K562 (cell line): ENCODE results near the gene ITGAL. TPM values are rescaled to one million over a fixed set of nuclear protein-coding genes. Genes with fewer than 3 reads are reported as not detected.
A peak's percentile ranks its signal among the peaks of the same experiment; 100 is the strongest.

Experiments
- CBX2 ChIP-seq: fragments of 200-600 bp; sonication (generic); IDR thresholded peaks from one replicate; pipeline ENCODE4 v1.6.1; 2012; ENCODE audit warnings: mild to moderate bottlenecking, low read length, inconsistent platforms; ENCODE audit not compliant: insufficient read depth, poor library complexity, severe bottlenecking
- CBX5 ChIP-seq: IDR thresholded peaks from 2 replicates; pipeline ENCODE4 v1.6.1; 2014; ENCODE audit warnings: low read depth, borderline replicate concordance
- GATAD2B ChIP-seq: fragments of 450-650 bp; IDR thresholded peaks from 2 replicates; pipeline ENCODE4 v1.6.1; 2017; ENCODE audit warnings: mild to moderate bottlenecking, borderline replicate concordance
- ILF3 ChIP-seq: fragments of 450-650 bp; IDR thresholded peaks from 2 replicates; pipeline ENCODE4 v1.6.1; 2018; ENCODE audit warnings: antibody characterized with exemption, mild to moderate bottlenecking, moderate library complexity, borderline replicate concordance
- LEF1 ChIP-seq: fragments of 450-650 bp; IDR thresholded peaks from 2 replicates; pipeline ENCODE4 v1.6.1; 2016; ENCODE audit warnings: mild to moderate bottlenecking
- NFIC ChIP-seq: fragments of 450-650 bp; IDR thresholded peaks from 2 replicates; pipeline ENCODE4 v1.6.1; 2017; ENCODE audit warnings: mild to moderate bottlenecking, inconsistent platforms
- NR4A1 ChIP-seq, 2 experiments: fragments of 250-450 bp in 1 of 2; fragments of 450-650 bp in 1 of 2; sonication (Bioruptor Pico) in 1 of 2; IDR thresholded peaks; 2 replicates each; pipeline versions ENCODE4 v1.4.0 to v1.6.1; 2016 to 2020; ENCODE audit warnings: mild to moderate bottlenecking in 2 of 2, missing compliant biosample characterization in 1 of 2, missing genetic modification characterization in 1 of 2, moderate library complexity in 1 of 2
- PCBP2 ChIP-seq: fragments of 200-400 bp; formaldehyde crosslinking; IDR thresholded peaks from 2 replicates; pipeline ENCODE4 v1.6.1; 2018; ENCODE audit warnings: low read length, low read depth, mild to moderate bottlenecking, moderate library complexity; ENCODE audit not compliant: poor library complexity, severe bottlenecking
- PTTG1 ChIP-seq: fragments of 450-650 bp; IDR thresholded peaks from 2 replicates; pipeline ENCODE4 v1.6.1; 2016; ENCODE audit warnings: low read depth, mild to moderate bottlenecking, missing genetic modification characterization, missing compliant biosample characterization
- RFX5 ChIP-seq: IDR thresholded peaks from 2 replicates; pipeline ENCODE4 v1.6.1; 2011; ENCODE audit warnings: low read depth, mild to moderate bottlenecking, improper control_type of control experiment, low read length
- SAP30 ChIP-seq: fragments of 200-600 bp; sonication (generic); IDR thresholded peaks from 2 replicates; pipeline ENCODE4 v1.6.1; 2012; ENCODE audit warnings: borderline replicate concordance, low read depth, mild to moderate bottlenecking, moderate library complexity, low read length, control low read depth, inconsistent platforms; ENCODE audit not compliant: insufficient read depth, poor library complexity, severe bottlenecking
- SMAD2 ChIP-seq: fragments of 150-350 bp; IDR thresholded peaks from 2 replicates; pipeline ENCODE4 v1.6.1; 2014; ENCODE audit warnings: low read depth, mild to moderate bottlenecking, low read length
- SREBF2 ChIP-seq: sonication (generic); formaldehyde crosslinking; IDR thresholded peaks from 2 replicates; pipeline ENCODE4 v1.4.0; 2020; ENCODE audit warnings: mild to moderate bottlenecking, missing genetic modification reagents
- SRSF3 ChIP-seq: fragments of 200-400 bp; formaldehyde crosslinking; IDR thresholded peaks from 2 replicates; pipeline ENCODE4 v1.6.1; 2016; ENCODE audit warnings: mild to moderate bottlenecking, low read length, moderate library complexity; ENCODE audit not compliant: insufficient read depth
- ZFP36 ChIP-seq: fragments of 150-350 bp; IDR thresholded peaks from 2 replicates; pipeline ENCODE4 v1.6.1; 2018; ENCODE audit warnings: low read length, low read depth; ENCODE audit not compliant: partially characterized antibody
- ZNF124 ChIP-seq: sonication (generic); formaldehyde crosslinking; IDR thresholded peaks from 2 replicates; pipeline ENCODE4 v1.8.1; 2022; ENCODE audit warnings: missing genetic modification reagents
- ZNF224 ChIP-seq: sonication (generic); formaldehyde crosslinking; IDR thresholded peaks from 2 replicates; pipeline ENCODE4 v1.8.0; 2022; ENCODE audit warnings: mild to moderate bottlenecking, missing genetic modification reagents
- ZNF354B ChIP-seq: fragments of 250-450 bp; sonication (Bioruptor Pico); IDR thresholded peaks from 2 replicates; pipeline ENCODE4 v1.4.0; 2020
- ZNF384 ChIP-seq: IDR thresholded peaks from 2 replicates; pipeline ENCODE4 v1.6.1; 2012; ENCODE audit warnings: low read depth, low read length, improper control_type of control experiment
- ZNF507 ChIP-seq: conservative IDR thresholded peaks from 2 replicates; pipeline ENCODE4 v1.6.1; 2017; ENCODE audit warnings: missing genetic modification characterization, missing compliant biosample characterization
- ZNF644 ChIP-seq: fragments of 200-800 bp; sonication (Bioruptor generic); IDR thresholded peaks from 2 replicates; pipeline ENCODE4 v1.6.1; 2016; ENCODE audit warnings: low read depth, missing genetic modification characterization, missing compliant biosample characterization
- ZNF75A ChIP-seq: fragments of 450-650 bp; formaldehyde crosslinking; IDR thresholded peaks from 2 replicates; pipeline ENCODE4 v1.4.0; 2020; ENCODE audit warnings: mild to moderate bottlenecking
- ZZZ3 ChIP-seq: fragments of 450-650 bp; IDR thresholded peaks from 2 replicates; pipeline ENCODE4 v1.6.1; 2016; ENCODE audit warnings: antibody characterized with exemption, mild to moderate bottlenecking, moderate library complexity
- polyA plus RNA-seq, 8 experiments: library from polyadenylated mRNA; depleted of rRNA in 4 of 8; stranded (reverse) in 5 of 8; unstranded in 3 of 8; fragments of >200 nt; fragmentation: Nextera tagmentation in 2 of 8; fragmentation: Illumina TruSeq in 1 of 8; extraction: Ambion mirVana in 2 of 8; extraction: Trizol in 1 of 8; gene quantifications; 2 replicates each; pipeline versions ENCODE4 v1.2.1 to v1.2.3, GENCODE V29; 2011 to 2014; ENCODE audit warnings: inconsistent platforms in 1 of 8, missing spikeins in 1 of 8
- total RNA-seq, 7 experiments: library from RNA; depleted of rRNA in 6 of 7; stranded (reverse); fragments of >200 nt in 6 of 7; fragmentation: Illumina TruSeq in 2 of 7; extraction: Trizol in 2 of 7; gene quantifications; 2 replicates each; pipeline versions ENCODE4 v1.2.1 to v1.2.3, GENCODE V29; 2011 to 2021; ENCODE audit warnings: low replicate concordance in 1 of 7
- TF ChIP-seq, protein P1 (sequence below): fragments of 250-450 bp; sonication (Bioruptor Pico); IDR thresholded peaks from 2 replicates; pipeline ENCODE4 v1.8.0; 2021; ENCODE audit warnings: mild to moderate bottlenecking, moderate library complexity
- TF ChIP-seq, protein P2 (sequence below): fragments of 450-650 bp; IDR thresholded peaks from 2 replicates; pipeline ENCODE4 v1.7.1; 2018; ENCODE audit warnings: mild to moderate bottlenecking, low read depth; ENCODE audit not compliant: partially characterized antibody
- TF ChIP-seq, protein P3 (sequence below): fragments of 250-450 bp; sonication (Bioruptor Pico); IDR thresholded peaks from 2 replicates; pipeline ENCODE4 v1.9.0; 2021; ENCODE audit warnings: mild to moderate bottlenecking

Gene ITGAL
- total and polyA plus RNA-seq, 9 of the 15 experiments (the other 6 are each of a cell fraction or from before 2014, with no cell fraction given) = 0.01 to 0.53 TPM; not detected in 7

DNA sequence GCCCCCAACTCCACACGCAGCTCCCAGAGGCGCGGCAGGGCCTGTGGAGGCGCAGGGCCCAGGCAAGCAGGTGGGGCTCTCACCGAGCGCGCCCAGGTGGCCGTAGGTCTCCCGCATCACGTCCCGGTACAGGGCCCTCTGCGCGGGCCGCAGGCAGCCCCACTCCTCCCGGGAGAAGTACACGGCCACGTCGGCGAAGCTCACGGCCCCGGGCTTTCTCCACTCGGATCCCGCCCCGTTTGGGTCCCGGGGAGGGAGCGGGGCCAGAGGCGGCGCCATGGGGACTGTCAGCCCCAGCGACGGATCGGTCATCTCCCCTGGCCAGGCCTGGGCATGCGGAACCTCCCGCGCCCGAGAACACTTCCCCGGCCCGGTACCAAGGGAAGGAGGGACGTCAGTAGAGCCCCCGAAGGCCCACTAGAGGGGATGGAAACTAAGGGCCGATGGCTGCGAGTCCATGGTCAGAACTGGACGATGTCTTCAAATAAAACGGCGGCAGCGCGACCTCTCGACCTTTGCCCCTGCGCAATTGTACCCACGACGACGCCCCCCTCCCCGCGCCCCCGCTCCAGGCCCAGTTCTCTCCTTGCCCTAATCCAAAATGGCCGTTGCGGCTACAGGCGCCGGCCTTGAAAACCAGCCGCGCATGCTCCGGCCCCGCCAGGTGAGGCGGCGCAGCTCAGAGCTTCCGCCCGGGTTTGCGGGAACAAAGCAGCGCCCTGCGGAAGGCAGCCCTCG is 62.0 kb downstream of the ITGAL start, which contains the start of gene ZNF747 (continued):
- TF ChIP-seq ZFP36 = no peak
- TF ChIP-seq ZNF124 = no peak
- TF ChIP-seq ZNF75A = no peak
- TF ChIP-seq ZNF644 (tag) = no peak
- TF ChIP-seq ZZZ3 = no peak
- no peak for TF ChIP-seq PCBP2
- no peak for TF ChIP-seq GATAD2B
- TF ChIP-seq SAP30 = peak; percentile 13
- no peak for TF ChIP-seq SREBF2 (CRISPR knock-in tag)
- TF ChIP-seq CBX5 = no peak
- no peak for TF ChIP-seq RFX5
- TF ChIP-seq, protein P1, sequence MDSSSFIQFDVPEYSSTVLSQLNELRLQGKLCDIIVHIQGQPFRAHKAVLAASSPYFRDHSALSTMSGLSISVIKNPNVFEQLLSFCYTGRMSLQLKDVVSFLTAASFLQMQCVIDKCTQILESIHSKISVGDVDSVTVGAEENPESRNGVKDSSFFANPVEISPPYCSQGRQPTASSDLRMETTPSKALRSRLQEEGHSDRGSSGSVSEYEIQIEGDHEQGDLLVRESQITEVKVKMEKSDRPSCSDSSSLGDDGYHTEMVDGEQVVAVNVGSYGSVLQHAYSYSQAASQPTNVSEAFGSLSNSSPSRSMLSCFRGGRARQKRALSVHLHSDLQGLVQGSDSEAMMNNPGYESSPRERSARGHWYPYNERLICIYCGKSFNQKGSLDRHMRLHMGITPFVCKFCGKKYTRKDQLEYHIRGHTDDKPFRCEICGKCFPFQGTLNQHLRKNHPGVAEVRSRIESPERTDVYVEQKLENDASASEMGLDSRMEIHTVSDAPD (CRISPR knock-in tag) = no peak
- TF ChIP-seq NR4A1 (CRISPR knock-in tag; IDR thresholded peaks at IDR 0.05) = no peak
- TF ChIP-seq NR4A1 (tag; IDR thresholded peaks at IDR 0.05) = no peak; the same call in 1 of the 2 replicates
- TF ChIP-seq PTTG1 (tag) = no peak
- no peak for TF ChIP-seq ZNF224
- TF ChIP-seq ZNF507 (tag) = no peak
- no peak for TF ChIP-seq SMAD2
- no peak for TF ChIP-seq CBX2
- TF ChIP-seq ZNF354B = no peak
- TF ChIP-seq LEF1 = no peak
- TF ChIP-seq ILF3 = no peak
- no peak for TF ChIP-seq SRSF3
- TF ChIP-seq, protein P2, sequence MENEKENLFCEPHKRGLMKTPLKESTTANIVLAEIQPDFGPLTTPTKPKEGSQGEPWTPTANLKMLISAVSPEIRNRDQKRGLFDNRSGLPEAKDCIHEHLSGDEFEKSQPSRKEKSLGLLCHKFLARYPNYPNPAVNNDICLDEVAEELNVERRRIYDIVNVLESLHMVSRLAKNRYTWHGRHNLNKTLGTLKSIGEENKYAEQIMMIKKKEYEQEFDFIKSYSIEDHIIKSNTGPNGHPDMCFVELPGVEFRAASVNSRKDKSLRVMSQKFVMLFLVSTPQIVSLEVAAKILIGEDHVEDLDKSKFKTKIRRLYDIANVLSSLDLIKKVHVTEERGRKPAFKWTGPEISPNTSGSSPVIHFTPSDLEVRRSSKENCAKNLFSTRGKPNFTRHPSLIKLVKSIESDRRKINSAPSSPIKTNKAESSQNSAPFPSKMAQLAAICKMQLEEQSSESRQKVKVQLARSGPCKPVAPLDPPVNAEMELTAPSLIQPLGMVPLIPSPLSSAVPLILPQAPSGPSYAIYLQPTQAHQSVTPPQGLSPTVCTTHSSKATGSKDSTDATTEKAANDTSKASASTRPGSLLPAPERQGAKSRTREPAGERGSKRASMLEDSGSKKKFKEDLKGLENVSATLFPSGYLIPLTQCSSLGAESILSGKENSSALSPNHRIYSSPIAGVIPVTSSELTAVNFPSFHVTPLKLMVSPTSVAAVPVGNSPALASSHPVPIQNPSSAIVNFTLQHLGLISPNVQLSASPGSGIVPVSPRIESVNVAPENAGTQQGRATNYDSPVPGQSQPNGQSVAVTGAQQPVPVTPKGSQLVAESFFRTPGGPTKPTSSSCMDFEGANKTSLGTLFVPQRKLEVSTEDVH = peak; percentile 66
- no peak for TF ChIP-seq ZNF384
- TF ChIP-seq NFIC = peak; percentile 35; the same call in 1 of the 2 replicates
- TF ChIP-seq, protein P3, sequence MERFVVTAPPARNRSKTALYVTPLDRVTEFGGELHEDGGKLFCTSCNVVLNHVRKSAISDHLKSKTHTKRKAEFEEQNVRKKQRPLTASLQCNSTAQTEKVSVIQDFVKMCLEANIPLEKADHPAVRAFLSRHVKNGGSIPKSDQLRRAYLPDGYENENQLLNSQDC (CRISPR knock-in tag) = no peak
